SK-N-SH (cell line): ENCODE measurements around the gene EFNB2. TPM values are rescaled to one million over a fixed set of nuclear protein-coding genes. Genes with fewer than 3 reads are reported as not detected.

ENCODE experiments used
- CTCF ChIA-PET: fragments of 300-600, 350-600 bp; formaldehyde crosslinking; extraction: SDS; loops from one replicate; lab custom pipeline; 2021; lab: Yijun Ruan, JAX
- POLR2A ChIA-PET: fragments of 350-600 bp; sonication (Branson Sonifier 250); formaldehyde crosslinking; extraction: SDS; loops from one replicate; lab custom pipeline; 2020; ENCODE audit warnings: antibody characterized with exemption, inconsistent platforms; lab: Yijun Ruan, JAX
- DNase-seq: peaks from one replicate; pipeline ENCODE4 v3.0.0; 2012
- H2AFZ ChIP-seq: fragments of 200-600 bp; sonication (generic); 2 replicates; pipeline ENCODE4 v1.8.1; 2016; ENCODE audit warnings: antibody characterized with exemption, mild to moderate bottlenecking, low read depth
- H3F3A ChIP-seq: fragments of 200-600 bp; sonication (generic); replicated peaks from 2 replicates; pipeline ENCODE3; 2016; ENCODE audit warnings: antibody characterized with exemption, mild to moderate bottlenecking; ENCODE audit not compliant: insufficient read depth
- H3K27ac ChIP-seq, 2 experiments: fragments of 200-500 bp in 1 of 2; fragments of 200-600 bp in 1 of 2; sonication (Bioruptor generic) in 1 of 2; sonication (generic), shearing (Covaris generic) in 1 of 2; 2 replicates each; pipeline versions ENCODE4 v1.5.1 to v1.6.1; 2014 to 2016; ENCODE audit warnings: low read depth in 2 of 2, inconsistent platforms in 1 of 2, low read length in 1 of 2, mild to moderate bottlenecking in 1 of 2, mixed read lengths in 1 of 2
- H3K27me3 ChIP-seq: fragments of 200-600 bp; sonication (generic), shearing (Covaris generic); 2 replicates; pipeline ENCODE4 v1.6.1; 2016; ENCODE audit warnings: mixed run types; ENCODE audit not compliant: insufficient read depth
- H3K36me3 ChIP-seq, 2 experiments: fragments of 200-500 bp in 1 of 2; fragments of 200-600 bp in 1 of 2; sonication (Bioruptor generic) in 1 of 2; sonication (generic) in 1 of 2; replicated peaks in 1 of 2; 2 replicates each; pipeline versions ENCODE3 to v1.5.1; 2014 to 2016; ENCODE audit warnings: low read length in 1 of 2, mild to moderate bottlenecking in 1 of 2; ENCODE audit not compliant: insufficient read depth in 2 of 2, control insufficient read depth in 1 of 2
- H3K4me1 ChIP-seq, 2 experiments: fragments of 200-500 bp in 1 of 2; fragments of 200-600 bp in 1 of 2; sonication (Bioruptor generic) in 1 of 2; sonication (generic), shearing (Covaris generic) in 1 of 2; 2 replicates each; pipeline versions ENCODE4 v1.5.1 to v1.6.1; 2014 to 2016; ENCODE audit warnings: low read depth in 1 of 2, low read length in 1 of 2, mixed run types in 1 of 2; ENCODE audit not compliant: insufficient read depth in 2 of 2, control insufficient read depth in 1 of 2
- H3K4me2 ChIP-seq: fragments of 200-600 bp; sonication (generic), shearing (Covaris generic); 2 replicates; pipeline ENCODE4 v1.6.1; 2017; ENCODE audit warnings: mixed run types
- H3K4me3 ChIP-seq, 2 experiments: fragments of 200-500 bp in 1 of 2; fragments of 200-600 bp in 1 of 2; sonication (Bioruptor generic) in 1 of 2; sonication (generic), shearing (Covaris generic) in 1 of 2; 2 replicates each; pipeline versions ENCODE4 v1.5.1 to v1.8.1; 2014 to 2016; ENCODE audit warnings: low read depth in 2 of 2, inconsistent platforms in 1 of 2, low read length in 1 of 2, mild to moderate bottlenecking in 1 of 2, mixed read lengths in 1 of 2, moderate library complexity in 1 of 2
- H3K79me2 ChIP-seq: fragments of 200-600 bp; sonication (generic); 2 replicates; pipeline ENCODE4 v1.8.1; 2017; ENCODE audit warnings: mild to moderate bottlenecking; ENCODE audit not compliant: insufficient read depth
- H3K9ac ChIP-seq: fragments of 200-600 bp; sonication (generic); 2 replicates; pipeline ENCODE4 v1.6.1; 2017; ENCODE audit warnings: mixed run types
- H3K9me2 ChIP-seq: fragments of 200-600 bp; sonication (generic); 2 replicates; pipeline ENCODE4 v1.6.1; 2017; ENCODE audit warnings: mixed run types
- H3K9me3 ChIP-seq: fragments of 200-600 bp; sonication (generic); 2 replicates; pipeline ENCODE4 v1.6.1; 2017; ENCODE audit warnings: mixed run types, mild to moderate bottlenecking, moderate library complexity
- H4K20me1 ChIP-seq: fragments of 200-600 bp; sonication (generic); 2 replicates; pipeline ENCODE4 v1.6.1; 2017; ENCODE audit warnings: mild to moderate bottlenecking, mixed run types; ENCODE audit not compliant: insufficient read depth
- CHD2 ChIP-seq: fragments of 150-350 bp; IDR thresholded peaks from 2 replicates; pipeline ENCODE4 v1.6.1; 2018; ENCODE audit warnings: low read length; ENCODE audit not compliant: partially characterized antibody
- FOXJ3 ChIP-seq: sonication (generic); formaldehyde crosslinking; IDR thresholded peaks from 2 replicates; pipeline ENCODE4 v1.5.1; 2020; ENCODE audit warnings: mild to moderate bottlenecking, missing genetic modification reagents
- FOXM1 ChIP-seq: IDR thresholded peaks from 2 replicates; pipeline ENCODE4 v1.4.0; 2012; ENCODE audit warnings: low read depth, mild to moderate bottlenecking
- JUND ChIP-seq: IDR thresholded peaks from 2 replicates; pipeline ENCODE4 v1.4.0; 2012
- MEF2A ChIP-seq: IDR thresholded peaks from 2 replicates; pipeline ENCODE4 v1.4.0; 2012; ENCODE audit warnings: low read depth, borderline replicate concordance
- NRF1 ChIP-seq: IDR thresholded peaks from 2 replicates; pipeline ENCODE4 v1.6.1; 2012; ENCODE audit warnings: low read depth, mild to moderate bottlenecking, low read length
- RAD21 ChIP-seq: IDR thresholded peaks from 2 replicates; pipeline ENCODE4 v1.6.1; 2012; ENCODE audit warnings: mild to moderate bottlenecking, low read length
- RFX5 ChIP-seq: IDR thresholded peaks from 2 replicates; pipeline ENCODE4 v1.6.1; 2012; ENCODE audit warnings: mild to moderate bottlenecking, improper control_type of control experiment, low read length
- RXRA ChIP-seq: IDR thresholded peaks from 2 replicates; pipeline ENCODE4 v1.4.0; 2012; ENCODE audit warnings: low read depth, mild to moderate bottlenecking, borderline replicate concordance
- SIN3A ChIP-seq: IDR thresholded peaks from 2 replicates; pipeline ENCODE4 v1.6.1; 2012; ENCODE audit warnings: low read depth, mild to moderate bottlenecking, low read length, moderate library complexity, borderline replicate concordance
- TAF1 ChIP-seq: IDR thresholded peaks from 2 replicates; pipeline ENCODE4 v1.6.1; 2012; ENCODE audit warnings: low read depth, mild to moderate bottlenecking, low read length, moderate library complexity, borderline replicate concordance
- WGBS: methylation state at CpG from one replicate; pipeline ENCODE4 v1.1.6; 2017; ENCODE audit warnings: low lambda C conversion rate; 5-methylcytosine and 5-hydroxymethylcytosine counted together
- polyA plus RNA-seq, 3 experiments: library from polyadenylated mRNA; depleted of rRNA; stranded (reverse); fragments of >200 nt; gene quantifications; 2 replicates each; pipeline ENCODE4 v1.2.3, GENCODE V29; 2012
- TF ChIP-seq, protein P1 (sequence below): IDR thresholded peaks from 2 replicates; pipeline ENCODE4 v1.4.0; 2012; ENCODE audit warnings: low read depth
- TF ChIP-seq, protein P2 (sequence below): IDR thresholded peaks from 2 replicates; pipeline ENCODE4 v1.6.1; 2012; ENCODE audit warnings: mild to moderate bottlenecking, low read depth, low read length, moderate library complexity
- TF ChIP-seq, protein P3 (sequence below): fragments of 200-600 bp; sonication (generic); IDR thresholded peaks from 2 replicates; pipeline ENCODE4 v1.6.1; 2017; ENCODE audit warnings: antibody characterized with exemption, mild to moderate bottlenecking, moderate library complexity
- TF ChIP-seq, protein P4 (sequence below): IDR thresholded peaks from 2 replicates; pipeline ENCODE4 v1.4.0; 2012; ENCODE audit warnings: low read depth, borderline replicate concordance
- TF ChIP-seq, protein P5 (sequence below): fragments of 150-350 bp; IDR thresholded peaks from 2 replicates; pipeline ENCODE4 v1.6.1; 2016; ENCODE audit warnings: mild to moderate bottlenecking, low read depth, low read length

Gene EFNB2
- polyA plus RNA-seq, 1 of the 3 experiments (the other 2 are of a cell fraction), result 3.0 TPM

DNA sequence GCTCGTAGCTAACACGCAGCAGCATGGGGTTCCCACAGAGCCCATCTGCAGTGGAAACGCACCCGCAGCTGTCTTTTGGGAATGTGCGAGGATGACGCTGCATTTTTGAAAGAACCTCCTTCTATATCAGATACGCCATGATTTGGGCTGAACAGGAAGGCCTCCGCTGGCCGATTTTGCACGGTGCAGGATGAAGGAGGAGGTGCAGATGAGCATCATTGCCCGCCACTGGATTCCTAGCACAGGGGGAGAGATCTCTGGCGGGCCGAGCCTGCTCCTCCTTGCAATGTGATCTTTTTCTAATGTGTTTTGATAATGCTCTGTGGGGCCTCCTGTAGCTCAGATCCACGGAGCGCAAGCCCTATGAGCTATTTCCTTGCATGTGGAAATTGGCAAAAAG is 55.5 kb downstream of the EFNB2 start:
- no peaks in the 10 kb centered on the region for H3K36me3 ChIP-seq
- no peak overlapping the region for H3K9ac ChIP-seq
- ChIA-PET CTCF (interaction anchor here (0.7 to 0.8 kb wide), 2 partner anchors 9 to 55 kb away, joined by 3 read pairs; no protein-coding TSS in a partner anchor), POLR2A (no interaction called here)
- no peak overlapping the region for H3K4me2 ChIP-seq
- no peaks in the 10 kb centered on the region for H3F3A ChIP-seq
- 90% methylated on average over 15 of the region's 15 CpGs for WGBS
- DNase-seq, result no peak
- H3K4me1 ChIP-seq, result no peaks in the 10 kb centered on the region; a peak in 1 of 4 replicates
- H3K9me2 ChIP-seq, result no peaks in the 10 kb centered on the region
- H3K79me2 ChIP-seq, result no peaks in the 10 kb centered on the region
- no peaks in the 10 kb centered on the region for H3K27me3 ChIP-seq
- H4K20me1 ChIP-seq, result no peaks in the 10 kb centered on the region
- no peaks in the 10 kb centered on the region for H3K9me3 ChIP-seq
- no peak overlapping the region for H3K27ac ChIP-seq
- H3K4me3 ChIP-seq, result no peak overlapping the region
- no peak for TF ChIP-seq NRF1
- TF ChIP-seq, protein P1, sequence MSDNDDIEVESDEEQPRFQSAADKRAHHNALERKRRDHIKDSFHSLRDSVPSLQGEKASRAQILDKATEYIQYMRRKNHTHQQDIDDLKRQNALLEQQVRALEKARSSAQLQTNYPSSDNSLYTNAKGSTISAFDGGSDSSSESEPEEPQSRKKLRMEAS, result no peak
- TF ChIP-seq JUND, result no peak
- TF ChIP-seq, protein P2, sequence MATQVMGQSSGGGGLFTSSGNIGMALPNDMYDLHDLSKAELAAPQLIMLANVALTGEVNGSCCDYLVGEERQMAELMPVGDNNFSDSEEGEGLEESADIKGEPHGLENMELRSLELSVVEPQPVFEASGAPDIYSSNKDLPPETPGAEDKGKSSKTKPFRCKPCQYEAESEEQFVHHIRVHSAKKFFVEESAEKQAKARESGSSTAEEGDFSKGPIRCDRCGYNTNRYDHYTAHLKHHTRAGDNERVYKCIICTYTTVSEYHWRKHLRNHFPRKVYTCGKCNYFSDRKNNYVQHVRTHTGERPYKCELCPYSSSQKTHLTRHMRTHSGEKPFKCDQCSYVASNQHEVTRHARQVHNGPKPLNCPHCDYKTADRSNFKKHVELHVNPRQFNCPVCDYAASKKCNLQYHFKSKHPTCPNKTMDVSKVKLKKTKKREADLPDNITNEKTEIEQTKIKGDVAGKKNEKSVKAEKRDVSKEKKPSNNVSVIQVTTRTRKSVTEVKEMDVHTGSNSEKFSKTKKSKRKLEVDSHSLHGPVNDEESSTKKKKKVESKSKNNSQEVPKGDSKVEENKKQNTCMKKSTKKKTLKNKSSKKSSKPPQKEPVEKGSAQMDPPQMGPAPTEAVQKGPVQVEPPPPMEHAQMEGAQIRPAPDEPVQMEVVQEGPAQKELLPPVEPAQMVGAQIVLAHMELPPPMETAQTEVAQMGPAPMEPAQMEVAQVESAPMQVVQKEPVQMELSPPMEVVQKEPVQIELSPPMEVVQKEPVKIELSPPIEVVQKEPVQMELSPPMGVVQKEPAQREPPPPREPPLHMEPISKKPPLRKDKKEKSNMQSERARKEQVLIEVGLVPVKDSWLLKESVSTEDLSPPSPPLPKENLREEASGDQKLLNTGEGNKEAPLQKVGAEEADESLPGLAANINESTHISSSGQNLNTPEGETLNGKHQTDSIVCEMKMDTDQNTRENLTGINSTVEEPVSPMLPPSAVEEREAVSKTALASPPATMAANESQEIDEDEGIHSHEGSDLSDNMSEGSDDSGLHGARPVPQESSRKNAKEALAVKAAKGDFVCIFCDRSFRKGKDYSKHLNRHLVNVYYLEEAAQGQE, result no peak
- TF ChIP-seq FOXJ3 (CRISPR knock-in tag), result no peak
- TF ChIP-seq TAF1, result no peak
- no peak for TF ChIP-seq FOXM1
- no peak for TF ChIP-seq RFX5
- TF ChIP-seq, protein P3, sequence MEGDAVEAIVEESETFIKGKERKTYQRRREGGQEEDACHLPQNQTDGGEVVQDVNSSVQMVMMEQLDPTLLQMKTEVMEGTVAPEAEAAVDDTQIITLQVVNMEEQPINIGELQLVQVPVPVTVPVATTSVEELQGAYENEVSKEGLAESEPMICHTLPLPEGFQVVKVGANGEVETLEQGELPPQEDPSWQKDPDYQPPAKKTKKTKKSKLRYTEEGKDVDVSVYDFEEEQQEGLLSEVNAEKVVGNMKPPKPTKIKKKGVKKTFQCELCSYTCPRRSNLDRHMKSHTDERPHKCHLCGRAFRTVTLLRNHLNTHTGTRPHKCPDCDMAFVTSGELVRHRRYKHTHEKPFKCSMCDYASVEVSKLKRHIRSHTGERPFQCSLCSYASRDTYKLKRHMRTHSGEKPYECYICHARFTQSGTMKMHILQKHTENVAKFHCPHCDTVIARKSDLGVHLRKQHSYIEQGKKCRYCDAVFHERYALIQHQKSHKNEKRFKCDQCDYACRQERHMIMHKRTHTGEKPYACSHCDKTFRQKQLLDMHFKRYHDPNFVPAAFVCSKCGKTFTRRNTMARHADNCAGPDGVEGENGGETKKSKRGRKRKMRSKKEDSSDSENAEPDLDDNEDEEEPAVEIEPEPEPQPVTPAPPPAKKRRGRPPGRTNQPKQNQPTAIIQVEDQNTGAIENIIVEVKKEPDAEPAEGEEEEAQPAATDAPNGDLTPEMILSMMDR, result no peak
- no peak overlapping the region for H2AFZ ChIP-seq

DNA sequence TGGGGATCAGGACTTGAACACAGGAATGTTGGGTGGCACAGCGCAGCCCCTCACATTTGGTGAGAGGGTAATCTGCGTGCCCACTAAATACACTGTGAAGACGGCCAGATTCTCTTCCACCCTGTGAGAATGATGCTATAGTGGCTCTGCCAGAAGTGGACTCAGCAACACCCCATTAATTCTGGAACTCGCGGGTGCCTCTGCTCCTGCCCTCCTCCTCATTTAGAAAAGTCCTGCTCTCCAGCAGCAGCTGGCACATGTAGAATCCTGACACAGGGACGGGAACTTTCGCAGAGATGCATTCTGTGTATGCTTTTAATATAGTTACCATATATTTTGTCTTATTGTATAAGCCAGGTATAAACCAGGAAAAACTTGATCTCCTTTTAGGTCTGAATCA is 57.3 kb downstream of the EFNB2 start:
- WGBS, result 87% methylated on average over 7 of the region's 7 CpGs
- POLR2A ChIA-PET, result no interaction called here

More for the DNA sequence above, 57.3 kb downstream of the EFNB2 start:
- H4K20me1 ChIP-seq, result no peaks in the 10 kb centered on the region
- peaks cover 0 to 4% of the 10 kb centered on the region in 2 experiments; a peak in 1 of 4 replicates for H3K4me1 ChIP-seq
- no peaks in the 10 kb centered on the region for H3K27me3 ChIP-seq
- H2AFZ ChIP-seq, result no peak overlapping the region
- TF ChIP-seq RAD21 (no peak), FOXM1 (no peak), RXRA (no peak), MEF2A (no peak), CHD2 (no peak), SIN3A (no peak)
- TF ChIP-seq, protein P4, sequence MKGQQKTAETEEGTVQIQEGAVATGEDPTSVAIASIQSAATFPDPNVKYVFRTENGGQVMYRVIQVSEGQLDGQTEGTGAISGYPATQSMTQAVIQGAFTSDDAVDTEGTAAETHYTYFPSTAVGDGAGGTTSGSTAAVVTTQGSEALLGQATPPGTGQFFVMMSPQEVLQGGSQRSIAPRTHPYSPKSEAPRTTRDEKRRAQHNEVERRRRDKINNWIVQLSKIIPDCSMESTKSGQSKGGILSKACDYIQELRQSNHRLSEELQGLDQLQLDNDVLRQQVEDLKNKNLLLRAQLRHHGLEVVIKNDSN, result no peak
- TF ChIP-seq, protein P2, result no peak
- TF ChIP-seq, protein P5, sequence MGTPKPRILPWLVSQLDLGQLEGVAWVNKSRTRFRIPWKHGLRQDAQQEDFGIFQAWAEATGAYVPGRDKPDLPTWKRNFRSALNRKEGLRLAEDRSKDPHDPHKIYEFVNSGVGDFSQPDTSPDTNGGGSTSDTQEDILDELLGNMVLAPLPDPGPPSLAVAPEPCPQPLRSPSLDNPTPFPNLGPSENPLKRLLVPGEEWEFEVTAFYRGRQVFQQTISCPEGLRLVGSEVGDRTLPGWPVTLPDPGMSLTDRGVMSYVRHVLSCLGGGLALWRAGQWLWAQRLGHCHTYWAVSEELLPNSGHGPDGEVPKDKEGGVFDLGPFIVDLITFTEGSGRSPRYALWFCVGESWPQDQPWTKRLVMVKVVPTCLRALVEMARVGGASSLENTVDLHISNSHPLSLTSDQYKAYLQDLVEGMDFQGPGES, result no peak
- TF ChIP-seq, all 33 proteins: peak for 0
- H3K4me2 ChIP-seq, result no peak overlapping the region
- H3K9me3 ChIP-seq, result no peaks in the 10 kb centered on the region
- no peak for DNase-seq
- H3K9me2 ChIP-seq, result no peaks in the 10 kb centered on the region
- no peak overlapping the region for H3K9ac ChIP-seq
- H3K79me2 ChIP-seq, result no peaks in the 10 kb centered on the region
- no peak overlapping the region for H3K4me3 ChIP-seq
- no peaks in the 10 kb centered on the region for H3K36me3 ChIP-seq
- CTCF ChIA-PET, result no interaction called here
- no peaks in the 10 kb centered on the region for H3F3A ChIP-seq
- no peak overlapping the region for H3K27ac ChIP-seq
